ENCODE data around the gene TOP3A.

DNA sequence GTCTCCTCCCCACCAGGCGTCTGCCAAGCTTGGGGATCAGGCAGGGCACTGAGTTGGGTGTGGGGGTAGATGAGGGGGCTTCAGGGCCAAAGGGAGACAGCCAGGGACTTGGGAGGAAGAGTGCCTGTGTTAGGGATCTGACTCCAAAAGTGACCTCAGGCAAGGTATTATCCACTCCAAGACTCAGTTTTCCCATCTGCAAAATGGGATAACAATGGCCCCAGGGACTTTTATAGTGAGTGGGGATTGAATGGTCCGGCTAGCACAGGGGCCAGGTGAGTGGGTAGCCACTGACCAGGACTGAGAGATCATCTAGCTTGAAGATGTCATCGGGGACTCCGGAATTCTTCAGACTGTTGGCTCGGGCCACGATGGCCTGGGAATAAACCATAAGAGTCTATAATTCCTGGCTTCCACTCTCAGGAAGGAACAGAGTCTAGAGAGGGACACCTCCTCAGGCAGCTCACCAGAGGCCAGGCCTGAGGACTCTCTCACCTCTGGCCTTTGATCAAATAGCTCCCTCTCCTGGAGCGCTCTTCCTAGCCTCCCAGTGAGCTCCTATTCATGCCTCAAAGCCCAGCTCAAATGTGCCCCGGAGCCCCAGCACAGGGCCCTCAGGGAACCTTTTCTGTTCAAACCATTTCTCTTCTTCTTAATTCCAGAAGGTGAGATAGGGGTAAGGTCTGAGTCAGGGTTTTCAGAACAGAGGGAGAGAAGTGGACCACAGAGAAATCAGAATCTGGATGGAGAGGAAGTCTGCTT is 59.7 kb downstream of the TOP3A start:
- TF ChIP-seq, protein P1, sequence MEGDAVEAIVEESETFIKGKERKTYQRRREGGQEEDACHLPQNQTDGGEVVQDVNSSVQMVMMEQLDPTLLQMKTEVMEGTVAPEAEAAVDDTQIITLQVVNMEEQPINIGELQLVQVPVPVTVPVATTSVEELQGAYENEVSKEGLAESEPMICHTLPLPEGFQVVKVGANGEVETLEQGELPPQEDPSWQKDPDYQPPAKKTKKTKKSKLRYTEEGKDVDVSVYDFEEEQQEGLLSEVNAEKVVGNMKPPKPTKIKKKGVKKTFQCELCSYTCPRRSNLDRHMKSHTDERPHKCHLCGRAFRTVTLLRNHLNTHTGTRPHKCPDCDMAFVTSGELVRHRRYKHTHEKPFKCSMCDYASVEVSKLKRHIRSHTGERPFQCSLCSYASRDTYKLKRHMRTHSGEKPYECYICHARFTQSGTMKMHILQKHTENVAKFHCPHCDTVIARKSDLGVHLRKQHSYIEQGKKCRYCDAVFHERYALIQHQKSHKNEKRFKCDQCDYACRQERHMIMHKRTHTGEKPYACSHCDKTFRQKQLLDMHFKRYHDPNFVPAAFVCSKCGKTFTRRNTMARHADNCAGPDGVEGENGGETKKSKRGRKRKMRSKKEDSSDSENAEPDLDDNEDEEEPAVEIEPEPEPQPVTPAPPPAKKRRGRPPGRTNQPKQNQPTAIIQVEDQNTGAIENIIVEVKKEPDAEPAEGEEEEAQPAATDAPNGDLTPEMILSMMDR (IDR thresholded peaks at IDR 0.05): no peak
- TF ChIP-seq POLR2A (IDR thresholded peaks at IDR 0.05): no peak
